HG03460 (cell line): Measurements from ENCODE around the gene SRSF10.
"Not testable (repeated sequence)": the region's sequence is repeated elsewhere in the genome, so short reads cannot be mapped to it uniquely, and the experiment has no call there.

Experiments used
- ATAC-seq: cut with Tn5 transposase; IDR thresholded peaks from one replicate; pipeline ENCODE4 v1.9.1; 2021; ENCODE audit not compliant: unreplicated experiment

Gene SRSF10

DNA sequence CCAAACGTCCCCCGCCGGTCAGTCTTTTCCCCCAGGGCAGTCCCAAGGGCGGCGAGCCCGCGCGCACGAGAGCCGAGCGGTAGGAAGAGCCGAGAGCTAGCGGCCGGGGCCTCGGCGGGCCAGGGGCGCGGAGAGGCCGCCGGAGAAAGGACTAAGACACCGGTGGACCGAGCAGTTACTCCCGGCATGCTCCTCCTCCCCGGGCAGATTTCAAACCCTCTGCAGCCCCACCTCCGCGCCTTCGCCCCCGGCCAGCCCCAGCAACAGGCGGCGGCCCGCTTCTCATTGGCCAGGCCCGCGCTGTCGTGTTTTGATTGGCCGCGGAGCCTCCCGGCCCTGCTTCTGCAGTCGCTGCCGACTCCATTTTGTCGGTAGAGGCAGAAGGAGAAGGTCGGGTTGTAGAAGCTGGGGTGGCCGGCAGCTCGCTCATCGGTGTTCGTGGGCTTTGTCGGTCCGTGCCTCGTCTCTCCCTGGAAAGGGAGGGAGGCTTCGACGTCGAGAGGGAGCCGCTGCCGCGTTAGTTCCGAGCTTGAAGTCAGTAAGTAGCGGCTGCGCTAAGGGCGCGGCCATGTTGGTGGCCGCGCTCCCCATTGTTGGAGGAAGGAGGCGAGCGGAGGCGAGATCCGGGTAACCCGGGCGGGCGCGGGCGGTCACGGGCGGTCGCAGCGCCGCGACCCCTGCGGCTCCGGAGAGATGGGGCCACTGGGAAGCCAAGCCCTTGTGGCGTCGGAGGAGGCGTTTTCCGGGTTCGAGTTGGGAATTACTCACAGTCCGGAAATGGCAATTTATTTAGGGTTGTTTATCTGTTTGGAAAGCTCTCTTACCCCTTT, 20.5 kb downstream of the SRSF10 start, which contains the start of gene PNRC2:
Gene PNRC2, plus strand, starts transcription at position 368 of the 830 bp plus-strand sequence. CDS start 1,630 bp downstream, outside the sequence.
- ATAC-seq = peak; percentile 78

DNA sequence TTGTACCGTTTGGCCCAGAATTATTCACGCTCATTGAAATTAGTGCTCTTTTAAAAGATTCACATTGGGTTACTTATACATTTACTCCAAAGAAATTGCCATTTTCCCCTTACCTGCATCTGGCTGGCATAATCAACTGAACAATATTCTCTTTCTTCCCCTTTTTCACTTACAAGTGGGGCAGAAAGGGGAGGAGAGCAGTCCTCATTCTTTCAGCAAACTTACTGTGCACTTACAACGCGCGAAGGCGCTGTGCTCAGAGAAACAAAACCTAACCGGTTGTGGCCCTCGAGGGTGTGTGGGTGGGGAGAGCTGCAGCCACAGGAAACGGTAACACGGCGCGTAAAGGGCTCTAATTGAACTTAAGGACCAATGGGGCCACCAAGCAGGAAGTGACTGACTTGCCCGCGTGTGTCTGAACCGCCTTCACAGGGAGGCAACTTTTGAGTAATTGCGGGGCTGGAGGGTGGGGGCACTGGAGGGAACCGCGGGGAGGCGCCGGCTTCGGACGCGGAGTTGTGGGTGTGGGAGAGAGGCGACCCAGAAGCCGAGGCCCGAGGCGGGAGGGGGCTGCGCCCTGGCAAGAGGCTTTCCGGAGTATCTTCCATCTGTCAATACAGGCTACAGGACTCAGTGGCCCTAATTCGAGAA, 21.2 kb downstream of the SRSF10 start:
- peak; percentile 62 for ATAC-seq

GRCh38 chr1:23958040-23958809, 21.9 kb downstream of the SRSF10 start:
- ATAC-seq = not testable (repeated sequence)

- no peak for ATAC-seq
These were observed 23.0 kb downstream of the SRSF10 start for GRCh38 chr1:23957096-23957495.

DNA sequence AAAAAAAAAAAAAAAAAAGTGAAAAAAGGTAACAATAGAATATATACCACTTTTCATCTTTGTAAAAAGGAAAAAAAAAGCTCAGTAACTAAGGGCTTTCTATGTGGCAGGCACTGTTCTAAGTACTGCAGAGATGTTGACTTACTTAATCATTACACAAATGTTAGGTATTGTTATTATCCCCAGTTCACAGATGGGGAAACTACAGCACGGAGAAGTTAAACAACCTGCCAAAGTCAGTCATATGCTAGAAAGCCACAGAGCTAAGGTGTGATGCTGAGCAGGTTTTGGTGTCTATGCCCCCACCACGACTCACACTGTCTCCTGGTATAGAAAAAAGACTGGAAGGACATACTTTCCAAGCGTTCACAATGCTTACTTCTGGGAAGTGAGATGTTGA, 27.1 kb downstream of the SRSF10 start:
- ATAC-seq = no peak

DNA sequence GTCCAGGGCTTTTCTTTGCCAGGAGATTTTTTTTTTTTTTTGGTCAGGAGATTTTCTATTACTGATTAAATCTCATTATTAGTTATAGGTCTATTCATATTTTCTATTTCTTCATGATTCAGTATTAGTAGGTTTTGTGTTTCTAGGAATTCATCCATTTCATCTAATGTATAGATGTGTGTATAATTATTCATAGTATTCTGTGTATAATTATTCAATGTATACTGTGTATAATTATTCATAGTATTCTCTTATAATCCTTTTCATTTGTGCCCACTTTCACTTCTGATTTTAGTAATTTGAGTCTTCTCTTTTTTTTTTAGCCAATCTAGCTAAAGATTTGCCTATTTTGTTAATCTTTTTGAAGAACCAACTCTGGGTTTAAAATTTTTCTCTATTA, 32.8 kb downstream of the SRSF10 start:
- ATAC-seq = no peak

DNA sequence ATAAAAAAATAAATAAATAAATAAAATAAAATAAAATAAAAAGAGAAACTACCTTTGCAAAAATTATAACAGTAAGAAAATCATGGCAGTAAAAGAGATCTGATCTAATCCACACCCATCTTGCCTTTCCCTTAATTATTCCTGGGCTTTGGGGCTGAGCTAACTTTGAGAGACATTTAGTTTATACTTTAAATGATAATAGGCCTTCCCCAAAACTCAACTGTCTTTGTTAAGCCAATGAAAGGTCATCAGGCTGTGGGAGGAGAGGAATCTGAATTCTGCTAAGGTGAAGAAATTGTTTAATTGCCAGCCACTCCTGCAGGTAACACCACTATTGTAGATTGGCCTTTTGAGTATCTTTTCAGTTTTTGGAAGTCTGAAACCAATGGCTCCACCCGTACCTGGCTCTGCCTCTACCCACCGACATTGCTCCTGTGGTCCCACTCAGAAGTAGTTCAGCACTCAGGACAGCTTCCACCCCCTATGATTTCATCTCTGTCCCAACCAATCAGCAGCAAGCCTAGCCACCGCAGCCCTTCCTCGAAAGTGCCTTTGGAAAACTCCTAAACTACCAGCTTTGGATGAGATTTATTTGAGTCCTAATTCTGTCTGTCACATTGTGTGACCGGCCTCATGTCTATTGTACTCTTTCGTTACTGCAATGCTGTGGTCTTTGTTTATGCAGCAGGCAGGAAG, 43.5 kb downstream of the SRSF10 start:
- no peak for ATAC-seq

- no peak for ATAC-seq
These were observed 48.6 kb downstream of the SRSF10 start for GRCh38 chr1:23931491-23931880.

DNA sequence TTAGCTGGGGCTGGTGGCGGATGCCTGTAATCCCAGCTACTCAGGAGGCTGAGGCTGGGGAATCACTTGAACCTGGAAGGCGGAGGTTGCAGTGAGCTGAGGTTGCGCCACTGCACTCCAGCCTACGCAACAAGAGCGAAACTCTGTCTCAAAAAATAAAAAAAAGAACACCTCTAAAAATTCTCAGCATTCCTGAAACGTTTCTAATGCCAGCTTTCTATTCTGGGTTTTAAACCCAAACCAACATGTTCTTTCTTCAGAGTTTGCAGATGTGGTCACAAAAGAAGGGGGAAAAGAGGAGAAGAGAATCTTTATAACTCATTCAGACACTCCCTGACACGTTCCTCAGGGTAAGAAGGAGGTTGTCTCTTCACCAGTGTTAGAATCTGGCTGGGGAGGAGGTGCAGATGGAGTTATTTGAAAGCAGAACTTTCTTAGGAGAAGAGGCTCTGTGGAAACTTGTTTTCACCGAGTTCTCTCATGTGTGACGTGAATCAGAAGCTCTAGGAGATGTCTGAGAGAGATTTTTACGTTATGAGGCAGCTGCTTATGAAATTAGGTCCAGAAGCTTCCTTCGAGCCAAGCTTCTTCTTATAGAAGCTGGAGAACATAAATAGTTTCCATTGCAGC, 49.2 kb downstream of the SRSF10 start:
- no peak for ATAC-seq

DNA sequence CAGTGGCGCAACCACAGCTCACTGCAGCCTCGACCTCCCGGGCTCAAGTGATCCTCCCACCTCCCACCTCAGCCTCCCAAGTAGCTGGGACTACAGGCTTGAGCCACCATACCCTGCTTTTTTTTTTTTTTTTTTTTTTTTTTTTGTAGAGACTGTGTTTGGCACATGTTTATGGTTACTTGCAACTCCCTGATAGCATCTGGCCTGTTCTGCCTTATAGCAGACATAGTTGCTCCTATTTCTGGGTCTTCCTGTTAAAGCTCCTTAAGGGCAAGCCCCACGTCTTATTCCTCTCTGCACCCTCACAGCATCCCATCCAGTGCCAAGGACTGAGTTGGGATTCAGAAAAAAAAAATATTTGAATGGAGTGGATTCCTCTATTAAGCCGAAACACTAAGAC, 49.9 kb downstream of the SRSF10 start:
- no peak for ATAC-seq

- ATAC-seq = no peak
These were observed 51.3 kb downstream of the SRSF10 start for GRCh38 chr1:23928789-23929188.

- ATAC-seq = no peak
These were observed 53.0 kb downstream of the SRSF10 start for GRCh38 chr1:23927097-23927496.

GRCh38 chr1:23925279-23925678, 54.8 kb downstream of the SRSF10 start:
- no peak for ATAC-seq

DNA sequence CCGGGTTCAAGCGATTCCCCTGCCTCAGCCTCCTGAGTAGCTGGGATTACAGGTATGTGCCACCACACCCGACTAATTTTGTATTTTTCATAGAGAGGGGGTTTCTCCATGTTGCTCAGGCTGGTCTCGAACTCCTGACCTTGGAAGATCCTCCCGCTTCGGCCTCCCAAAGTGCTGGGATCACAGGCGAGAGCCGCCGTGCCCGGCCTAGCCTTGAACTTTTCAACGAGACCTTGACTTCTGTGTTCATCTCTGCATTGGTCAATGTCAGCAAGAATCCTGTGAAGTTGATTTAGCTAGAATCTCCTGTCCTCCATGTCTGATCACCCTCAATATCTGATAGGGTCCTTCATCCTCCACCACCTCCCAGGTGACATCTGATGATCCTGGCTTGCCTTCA, 55.5 kb downstream of the SRSF10 start:
- ATAC-seq = no peak

GRCh38 chr1:23923592-23924499, 56.3 kb downstream of the SRSF10 start:
- no peak for ATAC-seq

DNA sequence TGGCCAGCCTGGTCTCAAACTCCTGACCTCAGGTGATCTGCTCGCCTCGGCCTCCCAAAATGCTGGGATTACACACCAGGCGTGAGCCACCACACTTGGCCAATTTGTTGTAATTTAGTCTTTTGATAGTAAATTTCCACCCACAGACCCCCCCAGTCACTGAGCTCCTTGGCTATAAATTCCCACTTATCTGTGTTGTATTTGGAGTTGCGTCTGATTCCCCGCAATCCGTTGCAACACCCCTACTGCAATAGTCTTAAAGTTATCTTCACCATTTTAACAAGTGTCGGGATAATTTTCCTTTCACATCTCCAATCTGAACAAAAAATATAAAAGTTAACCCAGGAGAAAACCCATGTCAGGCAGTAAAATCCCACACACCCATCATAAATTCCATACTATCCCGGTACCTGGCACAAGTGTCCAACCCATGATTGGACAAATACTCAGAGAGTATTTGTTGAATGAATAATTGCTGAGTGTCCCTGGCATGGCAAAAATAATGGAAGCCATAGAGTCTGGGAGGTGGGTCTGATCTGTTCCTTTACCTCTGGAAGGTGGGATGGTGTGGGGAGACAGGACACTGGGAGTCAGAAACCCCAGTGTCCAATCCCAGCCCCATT, 57.7 kb downstream of the SRSF10 start:
- ATAC-seq = no peak

- peak; percentile 60 for ATAC-seq
These were observed 63.7 kb downstream of the SRSF10 start for GRCh38 chr1:23916209-23917131.

DNA sequence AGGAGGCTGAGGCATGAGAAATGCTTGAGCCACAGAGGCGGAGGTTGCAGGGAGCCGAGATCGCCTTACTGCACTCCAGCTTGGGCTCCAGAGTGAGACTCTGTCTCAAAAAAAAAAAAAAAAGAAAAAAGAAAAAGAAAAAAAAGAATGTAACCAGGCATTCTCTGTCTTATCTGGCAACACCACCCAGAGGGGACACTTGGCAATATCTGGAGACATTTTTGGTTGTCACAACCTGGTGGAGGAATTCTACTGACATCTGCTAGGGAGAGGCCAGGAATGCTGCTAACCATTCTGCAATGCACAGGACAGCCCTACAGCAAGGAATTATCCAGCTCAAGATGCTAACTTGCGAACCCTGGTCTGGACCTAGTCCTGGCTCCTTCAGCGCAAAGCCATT, 64.7 kb downstream of the SRSF10 start:
- ATAC-seq = no peak
